ENCODE measurements around the gene SEMA4A. TPM values are rescaled to one million over a fixed set of nuclear protein-coding genes. Genes with fewer than 3 reads are reported as not detected.
A peak's percentile ranks its signal among the peaks of the same experiment; 100 is the strongest.

SEMA4A gene
- total and polyA plus RNA-seq, 8 donors: 2.6 to 7.0 (median 4.7) TPM

DNA sequence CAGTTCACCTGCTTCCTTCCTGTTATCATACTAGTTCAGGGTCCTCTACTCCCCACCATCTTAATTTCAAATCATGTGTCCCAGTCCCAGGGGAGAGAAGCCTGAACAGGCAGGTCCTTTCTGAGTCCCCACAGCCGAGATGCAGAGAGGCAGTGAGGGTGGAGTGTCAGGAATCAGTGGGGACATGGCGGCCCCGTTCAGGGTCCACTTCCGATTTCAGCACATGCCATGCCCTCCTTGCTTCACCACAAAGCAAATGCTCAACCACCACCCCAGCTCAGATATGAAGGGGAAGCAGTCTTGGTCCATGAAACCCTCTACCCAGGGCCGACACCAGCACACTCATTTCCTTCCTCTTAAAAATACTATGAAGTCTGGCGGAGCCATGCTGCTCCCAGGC, 5.2 kb upstream of the SEMA4A start:
- H3K27ac ChIP-seq: no peak overlapping the region
- TF ChIP-seq, protein P1, sequence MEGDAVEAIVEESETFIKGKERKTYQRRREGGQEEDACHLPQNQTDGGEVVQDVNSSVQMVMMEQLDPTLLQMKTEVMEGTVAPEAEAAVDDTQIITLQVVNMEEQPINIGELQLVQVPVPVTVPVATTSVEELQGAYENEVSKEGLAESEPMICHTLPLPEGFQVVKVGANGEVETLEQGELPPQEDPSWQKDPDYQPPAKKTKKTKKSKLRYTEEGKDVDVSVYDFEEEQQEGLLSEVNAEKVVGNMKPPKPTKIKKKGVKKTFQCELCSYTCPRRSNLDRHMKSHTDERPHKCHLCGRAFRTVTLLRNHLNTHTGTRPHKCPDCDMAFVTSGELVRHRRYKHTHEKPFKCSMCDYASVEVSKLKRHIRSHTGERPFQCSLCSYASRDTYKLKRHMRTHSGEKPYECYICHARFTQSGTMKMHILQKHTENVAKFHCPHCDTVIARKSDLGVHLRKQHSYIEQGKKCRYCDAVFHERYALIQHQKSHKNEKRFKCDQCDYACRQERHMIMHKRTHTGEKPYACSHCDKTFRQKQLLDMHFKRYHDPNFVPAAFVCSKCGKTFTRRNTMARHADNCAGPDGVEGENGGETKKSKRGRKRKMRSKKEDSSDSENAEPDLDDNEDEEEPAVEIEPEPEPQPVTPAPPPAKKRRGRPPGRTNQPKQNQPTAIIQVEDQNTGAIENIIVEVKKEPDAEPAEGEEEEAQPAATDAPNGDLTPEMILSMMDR (IDR thresholded peaks at IDR 0.05): no peak
- H3K4me3 ChIP-seq: no peak overlapping the region
- WGBS, 2 donors: 61 to 67% methylated on average over 6 of the region's 6 CpGs
- DNase-seq (no peak), ATAC-seq (peak in 1 of 4 donors; percentile 22), FAIRE-seq (no peak)
- H3K9me3 ChIP-seq: no peaks in the 10 kb centered on the region
- intact Hi-C loops (cut with DNase I): loop anchor here (5.0 to 10.0 kb wide), 3 partner anchors 74 to 167 kb away; no protein-coding TSS in a partner anchor
- peaks cover 0 to 2% (median 0%) of the 10 kb centered on the region in 3 donors for H3K4me1 ChIP-seq
- H3K27me3 ChIP-seq: no peaks in the 10 kb centered on the region
- no peaks in the 10 kb centered on the region for H3K36me3 ChIP-seq

DNA sequence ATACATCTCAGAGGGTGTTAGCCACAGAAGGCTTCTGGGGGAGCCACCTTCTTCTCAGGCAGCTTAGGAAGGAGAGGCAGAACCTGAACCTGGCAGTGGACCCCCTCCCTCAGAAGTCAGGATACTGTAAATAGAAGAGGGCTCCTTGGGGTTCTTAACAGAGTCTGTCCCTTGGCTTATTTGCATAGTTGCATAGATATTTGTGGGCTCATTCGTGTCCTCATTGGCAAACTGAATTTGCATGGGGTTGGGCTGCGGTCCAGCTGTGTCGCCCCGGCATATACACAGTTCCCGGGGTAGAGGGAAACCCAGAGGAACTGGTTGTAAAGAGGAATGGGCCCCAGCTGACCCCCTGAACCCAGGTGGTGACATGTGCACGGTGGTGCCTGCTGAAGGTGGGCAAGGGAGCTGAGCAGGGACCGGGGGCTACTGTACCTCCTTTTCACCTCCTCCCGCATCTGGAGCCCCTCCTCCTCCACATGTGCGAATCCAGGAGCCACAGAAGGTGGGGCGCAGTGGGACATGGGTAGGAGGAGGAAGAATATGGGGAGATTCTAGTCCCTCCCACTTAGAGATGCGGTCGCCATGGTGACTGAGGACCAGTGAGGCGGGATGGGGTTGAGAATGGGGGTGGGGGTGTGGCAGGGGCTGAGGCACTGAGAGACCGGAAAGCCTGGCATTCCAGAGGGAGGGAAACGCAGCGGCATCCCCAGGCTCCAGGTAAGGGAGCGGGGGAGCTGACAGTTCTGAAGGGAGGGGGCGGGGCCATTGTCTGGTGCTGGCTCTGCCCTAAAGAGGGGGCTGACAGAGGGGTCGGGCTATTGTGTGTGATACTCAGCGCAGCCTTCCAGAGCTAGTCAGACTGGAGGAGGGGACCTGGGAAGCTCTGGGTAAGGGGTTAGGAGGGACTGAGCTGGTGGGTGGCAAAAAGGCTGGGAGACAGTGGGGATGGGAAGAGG, 3.7 kb upstream of the SEMA4A start:
- DNase-seq (no peak), FAIRE-seq (no peak), ATAC-seq (no peak)
- TF ChIP-seq, protein P1 (IDR thresholded peaks at IDR 0.05): no peak
- Histone ChIP-seq H3K27ac (no peak overlapping the region), H3K4me1 (peaks cover 0 to 2% (median 0%) of the 10 kb centered on the region in 3 donors), H3K9me3 (no peaks in the 10 kb centered on the region), H3K27me3 (no peaks in the 10 kb centered on the region), H3K36me3 (no peaks in the 10 kb centered on the region), H3K4me3 (no peak overlapping the region)
- intact Hi-C loops (cut with DNase I): loop anchor here (5.0 to 10.0 kb wide), 4 partner anchors 55 to 165 kb away; no protein-coding TSS in a partner anchor
- WGBS, 2 donors: 20 to 24% methylated on average over 18 to 20 of the region's 20 CpGs

DNA sequence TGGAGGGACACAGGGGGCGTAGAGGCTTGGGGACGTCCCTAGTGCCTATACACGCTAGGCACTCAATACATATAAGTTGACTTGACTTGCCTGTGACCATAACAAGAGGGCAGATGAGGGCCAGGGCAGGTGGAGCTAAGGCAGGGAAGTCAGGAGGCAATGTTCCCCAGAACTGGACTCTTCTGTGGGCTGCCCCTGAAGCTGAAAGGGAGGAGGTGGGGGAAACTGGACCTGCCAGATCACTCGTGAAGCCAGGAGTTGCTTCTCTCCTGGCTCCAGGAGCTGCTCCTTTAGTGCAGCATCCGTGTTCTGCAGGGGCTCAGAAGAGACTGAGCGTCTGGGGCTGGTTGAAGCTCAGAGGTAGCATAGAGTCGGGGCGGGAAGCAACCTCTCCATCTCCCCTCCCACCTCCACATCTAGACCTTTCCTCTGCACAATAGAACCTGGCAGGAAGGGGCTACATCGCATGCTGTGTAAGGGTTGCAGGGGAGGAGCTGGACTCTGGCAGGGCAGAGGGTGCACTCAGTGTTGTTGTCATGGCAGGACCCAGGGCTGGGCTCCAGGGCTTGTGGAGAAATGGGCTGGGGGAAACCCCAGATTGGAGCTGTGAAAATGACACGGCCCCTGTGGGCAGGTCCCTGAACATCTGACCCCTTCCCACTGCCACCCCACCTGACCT, 2.9 kb upstream of the SEMA4A start:
- no peak overlapping the region for H3K4me3 ChIP-seq
- H3K27ac ChIP-seq: no peak overlapping the region
- DNase-seq (no peak), FAIRE-seq (no peak), ATAC-seq (no peak)
- 49 to 52% methylated on average over 10 of the region's 10 CpGs for WGBS, 2 donors
- intact Hi-C loops (cut with DNase I): loop anchor here in 1 of 3 donors (10.0 kb wide), 1 partner anchor 54 kb away; no protein-coding TSS in a partner anchor
- peaks cover 0 to 2% (median 0%) of the 10 kb centered on the region in 3 donors for H3K4me1 ChIP-seq
- no peaks in the 10 kb centered on the region for H3K27me3 ChIP-seq
- H3K9me3 ChIP-seq: no peaks in the 10 kb centered on the region
- H3K36me3 ChIP-seq: no peaks in the 10 kb centered on the region
- TF ChIP-seq, protein P1 (IDR thresholded peaks at IDR 0.05): no peak

DNA sequence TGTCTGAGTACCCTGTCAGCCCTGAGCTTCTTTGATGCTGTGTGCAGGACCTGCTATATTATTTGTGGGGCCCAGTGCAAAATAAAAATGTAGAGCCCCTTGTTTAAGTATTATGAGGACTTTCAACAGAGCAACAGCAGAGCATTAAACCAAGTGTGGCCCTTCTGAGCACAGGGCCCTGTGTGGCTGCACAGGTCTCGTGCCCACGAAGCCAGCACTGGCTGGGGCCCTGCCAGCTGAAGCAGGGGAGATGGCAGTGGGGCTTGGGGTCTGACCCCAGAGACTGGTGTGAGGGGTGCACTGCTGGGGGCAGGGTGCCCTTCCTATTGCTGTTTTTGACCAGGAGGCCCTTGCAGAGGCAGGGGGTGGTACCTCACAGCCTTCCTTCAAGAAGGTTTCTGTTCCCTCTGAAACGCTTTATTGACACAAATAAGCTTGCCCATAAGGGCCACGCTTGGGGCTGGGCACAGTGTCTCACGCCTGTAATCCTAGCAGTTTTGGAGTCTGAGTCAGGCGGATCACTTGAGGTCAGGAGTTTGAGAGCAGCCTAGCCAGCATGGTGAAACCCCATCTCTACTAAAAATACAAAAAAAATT, 2.2 kb upstream of the SEMA4A start:
- peak in 1 of 4 donors; percentile 28 for ATAC-seq
- TF ChIP-seq, protein P1 (IDR thresholded peaks at IDR 0.05): no peak
- Histone ChIP-seq H3K4me3 (no peak overlapping the region), H3K27ac (no peak overlapping the region), H3K4me1 (peaks cover 0 to 2% (median 0%) of the 10 kb centered on the region in 3 donors), H3K27me3 (no peaks in the 10 kb centered on the region), H3K9me3 (no peaks in the 10 kb centered on the region), H3K36me3 (no peaks in the 10 kb centered on the region)
- FAIRE-seq: no peak
- intact Hi-C loops (cut with DNase I): loop anchor here in 1 of 3 donors (10.0 kb wide), 1 partner anchor 54 kb away; no protein-coding TSS in a partner anchor
- no peak for DNase-seq
- WGBS, 2 donors: 75 to 84% methylated on average over 6 of the region's 6 CpGs
